ENCODE data around the gene IGF1R. TPM values are rescaled to one million over a fixed set of nuclear protein-coding genes. Genes with fewer than 3 reads are reported as not detected.

Gene IGF1R
- total and polyA plus RNA-seq, 2 of the 8 experiments (the other 6 are each of a cell fraction or from before 2014, with no cell fraction given), result 32.9 to 109 TPM

- Histone ChIP-seq H2BK12ac (ENCODE audit: low read depth, low read length) (peak overlapping the region; percentile 18; the same call in 1 of the 2 replicates), H3K9me3 (ENCODE audit: insufficient read depth in 2 of 2, low read depth in 1 of 2, low read length in 1 of 2) (no peaks in the 10 kb centered on the region), H4K8ac (ENCODE audit: extremely low read depth, insufficient read depth, low read length) (no peak overlapping the region), H3K27me3 (replicated peaks in 1 of 4; ENCODE audit: control insufficient read depth in 3 of 4, extremely low read depth in 1 of 4, insufficient read depth in 3 of 4, low read length in 3 of 4) (no peaks in the 10 kb centered on the region), H4K20me1 (replicated peaks in 1 of 2; ENCODE audit: control insufficient read depth in 1 of 2, insufficient read depth in 2 of 2, low read length in 2 of 2) (peaks cover 1 to 4% of the 10 kb centered on the region in 2 experiments), H2BK5ac (ENCODE audit: low read depth, low read length) (peak overlapping the region; percentile 48; the same call in 1 of the 2 replicates), H3K27ac (ENCODE audit: low read depth, low read length) (peak overlapping the region; percentile 80), H3K79me2 (ENCODE audit: control insufficient read depth in 1 of 2, insufficient read depth in 2 of 2, low read length in 2 of 2) (peaks cover 5 to 89% of the 10 kb centered on the region in 2 experiments; a peak in 3 of 4 replicates), H3K4me3 (ENCODE audit: extremely low read depth in 1 of 4, insufficient read depth in 2 of 4, low read depth in 3 of 4, low read length in 4 of 4) (peak overlapping the region in 1 of 4 experiments; percentile 39; a peak in 2 of 8 replicates), H3K14ac (ENCODE audit: insufficient read length) (no peak overlapping the region), H3K23ac (ENCODE audit: insufficient read length) (no peak overlapping the region), H3K4me1 (replicated peaks in 1 of 4; ENCODE audit: control insufficient read depth in 3 of 4, insufficient read depth in 4 of 4, low read length in 3 of 4) (peaks cover 13 to 37% (median 33%) of the 10 kb centered on the region in 4 experiments), H3K23me2 (ENCODE audit: low read depth, low read length) (no peaks in the 10 kb centered on the region; the same call in 1 of the 2 replicates), H3K56ac (replicated peaks; ENCODE audit: insufficient read length, low read depth, low read length) (no peak overlapping the region), H2BK20ac (ENCODE audit: low read length) (no peak overlapping the region), H3K9ac (replicated peaks in 1 of 4; ENCODE audit: extremely low read depth in 1 of 4, low read depth in 3 of 4, low read length in 3 of 4) (peak overlapping the region in 1 of 4 experiments; percentile 38; a peak in 2 of 7 replicates), H4K91ac (replicated peaks; ENCODE audit: insufficient read length, low read length) (no peak overlapping the region), H3K4me2 (ENCODE audit: insufficient read depth in 1 of 2, low read depth in 2 of 2, low read length in 2 of 2) (peak overlapping the region; percentile 40 to 60), H2AFZ (ENCODE audit: low read length) (no peak overlapping the region), H2AK5ac (ENCODE audit: low read depth, low read length) (no peak overlapping the region), H3K36me3 (ENCODE audit: control insufficient read depth in 2 of 4, insufficient read depth in 4 of 4, low read length in 3 of 4) (no peaks in the 10 kb centered on the region), H2BK120ac (replicated peaks; ENCODE audit: low read depth, low read length) (no peak overlapping the region), H3K4ac (replicated peaks; ENCODE audit: insufficient read length, low read depth, low read length) (no peak overlapping the region), H3K18ac (ENCODE audit: extremely low read depth, low read length) (no peak overlapping the region), H2BK15ac (ENCODE audit: low read length) (no peak overlapping the region), H3K79me1 (ENCODE audit: low read depth, low read length) (peaks cover 7% of the 10 kb centered on the region; the same call in 1 of the 2 replicates), H4K5ac (ENCODE audit: insufficient read length, low read depth, low read length) (no peak overlapping the region)
- FAIRE-seq (peak; percentile 99), DNase-seq (ENCODE audit: low read depth in 1 of 2, low spot score in 2 of 2) (peak in 1 of 2 experiments; percentile 73)
- WGBS, 2 experiments (ENCODE audit: extremely low coverage in 1 of 2, insufficient coverage in 1 of 2, insufficient read length in 1 of 2, insufficient replicate concordance in 2 of 2, low coverage in 1 of 2, low lambda C conversion rate in 2 of 2, missing lambda C conversion rate in 1 of 2), result 9% methylated on average over 2 of the region's 2 CpGs; no CpG with 5 or more reads in 1 of the 2 experiments
- POLR2A ChIA-PET (ENCODE audit: partially characterized antibody), result interaction anchor here (0.6 to 2.1 kb wide), 9 partner anchors 11 to 359 kb away, joined by 3 to 7 read pairs (median 4); no protein-coding TSS in a partner anchor
- CTCF ChIA-PET (ENCODE audit: partially characterized antibody), result interaction anchor here (1.1 to 3.7 kb wide), 7 partner anchors 9 to 58 kb away, joined by 3 to 14 read pairs (median 5); no protein-coding TSS in a partner anchor
- no peak for TF ChIP-seq RBBP5 (IDR thresholded peaks at IDR 0.05; ENCODE audit: borderline replicate concordance, low read depth, low read length)
- TF ChIP-seq FOSL1 (IDR thresholded peaks at IDR 0.05; ENCODE audit: insufficient read depth, low read depth, low read length), result no peak
- TF ChIP-seq CTBP2 (IDR thresholded peaks at IDR 0.05; ENCODE audit: borderline replicate concordance, insufficient read depth, insufficient read length, low read length), result no peak
- no peak for TF ChIP-seq PHF8 (conservative IDR thresholded peaks at IDR 0.05; ENCODE audit: low read depth, low read length)
- no peak for TF ChIP-seq SRF (IDR thresholded peaks at IDR 0.05; ENCODE audit: low read depth, low read length)
- peak; percentile 73 for TF ChIP-seq JUND (IDR thresholded peaks at IDR 0.05; ENCODE audit: low read length)
- TF ChIP-seq YY1 (IDR thresholded peaks at IDR 0.05; ENCODE audit: low read depth, low read length), result no peak
- TF ChIP-seq BRCA1 (IDR thresholded peaks at IDR 0.05; ENCODE audit: low read depth, low read length), result no peak
- TF ChIP-seq CBX5 (IDR thresholded peaks at IDR 0.05; ENCODE audit: low read depth, low read length), result no peak
- no peak for TF ChIP-seq TAF7 (optimal IDR thresholded peaks at IDR 0.05; ENCODE audit: borderline replicate concordance, low read depth, low read length)
- no peak for TF ChIP-seq CBX8 (IDR thresholded peaks at IDR 0.05; ENCODE audit: borderline replicate concordance, low read depth, low read length)
- TF ChIP-seq BCL11A (IDR thresholded peaks at IDR 0.05; ENCODE audit: low read depth in 2 of 2, low read length in 2 of 2), result no peak
- TF ChIP-seq GABPA (IDR thresholded peaks at IDR 0.05; ENCODE audit: borderline replicate concordance, insufficient read depth, low read length), result no peak
Observed at GRCh38 chr15:98823012-98823458, 174.7 kb downstream of the IGF1R start.
